Measurements from ENCODE around the gene CD8B. TPM values are rescaled to one million over a fixed set of nuclear protein-coding genes. Genes with fewer than 3 reads are reported as not detected.

CD8B gene
- total RNA-seq, 4 donors from 2014 or later, result 5.1 TPM; not detected in 3

GRCh38 chr2:86826951-86827350 is 34.7 kb downstream of the CD8B start:
- WGBS, 2 donors (ENCODE audit: low coverage in 1 of 2), result 75 to 86% methylated on average over 2 to 4 of the region's 4 CpGs
- H3K36me3 ChIP-seq, result no peaks in the 10 kb centered on the region
- no peaks in the 10 kb centered on the region for H3K27me3 ChIP-seq
- no peaks in the 10 kb centered on the region for H3K4me1 ChIP-seq
- intact Hi-C loops (cut with DNase I; ENCODE audit: low total_unique reads), result no loop called here
- no peak for DNase-seq
- no peaks in the 10 kb centered on the region for H3K9me3 ChIP-seq
- no peak for TF ChIP-seq POLR2A (IDR thresholded peaks at IDR 0.05)
- TF ChIP-seq POLR2AphosphoS5 (IDR thresholded peaks at IDR 0.05), result no peak
- TF ChIP-seq, protein P1, sequence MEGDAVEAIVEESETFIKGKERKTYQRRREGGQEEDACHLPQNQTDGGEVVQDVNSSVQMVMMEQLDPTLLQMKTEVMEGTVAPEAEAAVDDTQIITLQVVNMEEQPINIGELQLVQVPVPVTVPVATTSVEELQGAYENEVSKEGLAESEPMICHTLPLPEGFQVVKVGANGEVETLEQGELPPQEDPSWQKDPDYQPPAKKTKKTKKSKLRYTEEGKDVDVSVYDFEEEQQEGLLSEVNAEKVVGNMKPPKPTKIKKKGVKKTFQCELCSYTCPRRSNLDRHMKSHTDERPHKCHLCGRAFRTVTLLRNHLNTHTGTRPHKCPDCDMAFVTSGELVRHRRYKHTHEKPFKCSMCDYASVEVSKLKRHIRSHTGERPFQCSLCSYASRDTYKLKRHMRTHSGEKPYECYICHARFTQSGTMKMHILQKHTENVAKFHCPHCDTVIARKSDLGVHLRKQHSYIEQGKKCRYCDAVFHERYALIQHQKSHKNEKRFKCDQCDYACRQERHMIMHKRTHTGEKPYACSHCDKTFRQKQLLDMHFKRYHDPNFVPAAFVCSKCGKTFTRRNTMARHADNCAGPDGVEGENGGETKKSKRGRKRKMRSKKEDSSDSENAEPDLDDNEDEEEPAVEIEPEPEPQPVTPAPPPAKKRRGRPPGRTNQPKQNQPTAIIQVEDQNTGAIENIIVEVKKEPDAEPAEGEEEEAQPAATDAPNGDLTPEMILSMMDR (IDR thresholded peaks at IDR 0.05), result no peak
- no peak for TF ChIP-seq EP300 (IDR thresholded peaks at IDR 0.05; ENCODE audit: low read depth)
- no peak overlapping the region for H3K27ac ChIP-seq
- H3K4me3 ChIP-seq, result no peak overlapping the region
- in situ Hi-C loops (cut with MboI; ENCODE audit: low pct_ligation_motif_present in 1 of 4, low pct_unique_long_range_greater_than_20kb in 1 of 4, low sequenced_read_pairs in 3 of 4), result no loop called here

DNA sequence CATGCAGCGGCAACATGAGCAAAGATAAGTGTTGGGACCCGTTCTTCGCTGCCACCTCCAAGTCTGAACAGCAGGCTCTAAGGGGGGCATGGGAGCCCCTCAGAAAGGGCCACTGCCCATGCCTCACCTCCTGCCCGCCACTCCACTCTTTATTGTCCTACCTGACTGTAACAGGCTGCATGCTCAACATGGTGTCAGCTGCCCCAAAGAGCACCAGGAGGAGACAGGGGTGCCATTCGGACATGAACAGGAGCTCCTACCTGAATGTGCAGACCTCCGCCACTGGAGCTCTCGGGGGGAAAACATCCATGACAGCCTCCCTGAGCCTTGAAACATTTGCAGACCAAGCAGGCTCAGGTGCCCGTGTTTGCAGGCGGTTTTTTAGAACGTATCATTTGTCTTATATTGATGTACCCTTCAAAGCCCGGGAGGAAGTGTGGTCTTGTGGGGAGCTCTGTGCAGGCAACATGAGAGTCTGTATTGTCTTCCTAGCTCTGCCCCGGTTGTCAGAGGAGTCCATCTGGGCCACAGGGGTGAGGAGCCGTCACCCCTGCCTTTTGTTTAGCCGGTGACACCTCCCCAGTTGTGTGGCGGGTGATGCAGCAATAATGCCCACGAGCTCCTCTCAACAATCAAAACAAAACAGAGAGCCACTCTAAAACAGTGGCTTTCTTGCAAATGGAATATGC is 35.8 kb downstream of the CD8B start:
- WGBS, 2 donors (ENCODE audit: low coverage in 1 of 2), result 60 to 79% methylated on average over 4 to 15 of the region's 16 CpGs
- in situ Hi-C loops (cut with MboI; ENCODE audit: low pct_ligation_motif_present in 1 of 4, low pct_unique_long_range_greater_than_20kb in 1 of 4, low sequenced_read_pairs in 3 of 4) (no loop called here), intact Hi-C loops (cut with DNase I; ENCODE audit: low total_unique reads) (no loop called here)
- TF ChIP-seq POLR2A (IDR thresholded peaks at IDR 0.05), result peak; percentile 27
- TF ChIP-seq, protein P1 (IDR thresholded peaks at IDR 0.05), result no peak
- no peak overlapping the region for H3K27ac ChIP-seq
- H3K9me3 ChIP-seq, result no peaks in the 10 kb centered on the region
- H3K4me1 ChIP-seq, result no peaks in the 10 kb centered on the region
- H3K4me3 ChIP-seq, result peak overlapping the region in 1 of 4 donors; percentile 2
- no peaks in the 10 kb centered on the region for H3K36me3 ChIP-seq
- no peak for DNase-seq
- H3K27me3 ChIP-seq, result no peaks in the 10 kb centered on the region

DNA sequence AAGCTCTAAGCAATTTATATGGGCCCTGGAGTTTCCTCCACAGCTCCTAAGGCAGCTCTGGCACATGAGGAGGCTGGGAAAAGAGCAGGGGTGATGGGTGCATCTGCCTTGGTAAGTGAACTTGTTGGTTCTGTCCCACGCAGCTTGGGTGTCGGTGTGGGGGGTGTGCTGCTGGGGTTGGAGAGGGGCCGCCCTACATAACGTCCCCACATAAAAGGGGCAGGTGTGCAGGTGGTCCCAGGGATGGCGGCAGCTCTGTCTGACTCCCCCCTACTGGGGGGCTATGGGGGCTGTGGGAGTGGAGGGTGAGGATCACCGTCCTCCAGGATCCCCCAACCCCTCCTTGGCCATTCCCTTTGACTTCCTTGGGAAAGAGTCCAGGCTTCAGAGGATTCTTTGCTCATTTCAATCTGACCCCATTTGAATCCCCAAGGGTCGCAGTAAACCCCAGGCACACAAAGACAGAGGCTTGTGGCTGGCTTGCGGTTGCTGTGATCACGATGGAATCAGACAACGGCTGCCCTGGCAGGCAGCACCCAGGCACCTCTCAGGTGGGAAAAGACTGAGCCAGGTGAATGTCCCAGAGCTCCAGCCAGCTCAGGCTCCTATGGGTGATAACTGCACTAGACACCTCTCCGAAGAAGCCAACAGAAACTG is 36.5 kb downstream of the CD8B start:
- TF ChIP-seq EP300 (IDR thresholded peaks at IDR 0.05; ENCODE audit: low read depth) (no peak), POLR2A (IDR thresholded peaks at IDR 0.05) (no peak), POLR2AphosphoS5 (IDR thresholded peaks at IDR 0.05) (no peak)
- TF ChIP-seq, protein P1 (IDR thresholded peaks at IDR 0.05), result no peak
- WGBS, 2 donors (ENCODE audit: low coverage in 1 of 2), result 86% methylated on average over 11 of the region's 11 CpGs; no CpG with 5 or more reads in 1 of the 2 donors
- DNase-seq, result no peak
- Histone ChIP-seq H3K27ac (no peak overlapping the region), H3K9me3 (no peaks in the 10 kb centered on the region), H3K4me3 (peak overlapping the region in 1 of 4 donors; percentile 2), H3K27me3 (no peaks in the 10 kb centered on the region), H3K4me1 (no peaks in the 10 kb centered on the region), H3K36me3 (no peaks in the 10 kb centered on the region)
- in situ Hi-C loops (cut with MboI; ENCODE audit: low pct_ligation_motif_present in 1 of 4, low pct_unique_long_range_greater_than_20kb in 1 of 4, low sequenced_read_pairs in 3 of 4) (no loop called here), intact Hi-C loops (cut with DNase I; ENCODE audit: low total_unique reads) (no loop called here)

GRCh38 chr2:86822668-86823345 is 38.9 kb downstream of the CD8B start:
- intact Hi-C loops (cut with DNase I; ENCODE audit: low total_unique reads) (no loop called here), in situ Hi-C loops (cut with MboI; ENCODE audit: low pct_ligation_motif_present in 1 of 4, low pct_unique_long_range_greater_than_20kb in 1 of 4, low sequenced_read_pairs in 3 of 4) (no loop called here)
- Histone ChIP-seq H3K4me3 (no peak overlapping the region), H3K4me1 (peaks cover 0 to 12% (median 4%) of the 10 kb centered on the region in 4 donors), H3K9me3 (no peaks in the 10 kb centered on the region), H3K36me3 (no peaks in the 10 kb centered on the region), H3K27ac (no peak overlapping the region), H3K27me3 (peaks cover 3% of the 10 kb centered on the region)
- 36 to 86% methylated on average over 2 to 3 of the region's 3 CpGs for WGBS, 2 donors (ENCODE audit: low coverage in 1 of 2)
- no peak for DNase-seq
- TF ChIP-seq EP300 (IDR thresholded peaks at IDR 0.05; ENCODE audit: low read depth) (no peak), POLR2A (IDR thresholded peaks at IDR 0.05) (no peak), POLR2AphosphoS5 (IDR thresholded peaks at IDR 0.05) (no peak)
- TF ChIP-seq, protein P1 (IDR thresholded peaks at IDR 0.05), result no peak

Measured in transverse colon (tissue), 4 donors.